A549 (cell line): Measurements from ENCODE around the gene CSNK1E.

Experiments used
- CTCF ChIP-seq: fragments of >200 bp; sonication (Bioruptor Twin); formaldehyde crosslinking; IDR thresholded peaks from 3 replicates; pipeline ENCODE4 v1.5.1; 2016
- MYC ChIP-seq: IDR thresholded peaks from 2 replicates; pipeline ENCODE4 v1.6.1; 2012; ENCODE audit warnings: mild to moderate bottlenecking, inconsistent platforms, low read length, improper control_type of control experiment, borderline replicate concordance
- RFX5 ChIP-seq: fragments of 450-650 bp; IDR thresholded peaks from 2 replicates; pipeline ENCODE4 v1.7.1; 2014; ENCODE audit warnings: antibody characterized with exemption, mild to moderate bottlenecking, moderate library complexity
- SMC3 ChIP-seq: fragments of >200 bp; sonication (Bioruptor Twin); formaldehyde crosslinking; IDR thresholded peaks from 3 replicates; pipeline ENCODE4 v1.6.1; 2018; ENCODE audit warnings: inconsistent platforms

- TF ChIP-seq CTCF (no peak), MYC (no peak), RFX5 (no peak), SMC3 (no peak)
Measured at GRCh38 chr22:38249301-38249700, 67.9 kb downstream of the CSNK1E start.
